HG03378 (cell line): ENCODE measurements around the gene ZNF30.
"Not testable (repeated sequence)": the region's sequence is repeated elsewhere in the genome, so short reads cannot be mapped to it uniquely, and the experiment has no call there.

ENCODE experiments used
- ATAC-seq: cut with Tn5 transposase; IDR thresholded peaks from one replicate; pipeline ENCODE4 v1.9.1; 2021; ENCODE audit warnings: mild to moderate bottlenecking, moderate library complexity; ENCODE audit not compliant: unreplicated experiment

Gene ZNF30

GRCh38 chr19:34926685-34927375 is at the start of gene ZNF30:
Gene ZNF30 (plus strand): TSS chr19:34926903. CDS start chr19:34929948, 3,045 bp downstream.
- ATAC-seq = peak; percentile 84

GRCh38 chr19:34879563-34879962 is 47.1 kb upstream of the ZNF30 start:
- ATAC-seq = no peak

GRCh38 chr19:34880034-34880433 is 46.7 kb upstream of the ZNF30 start:
- ATAC-seq = no peak

- no peak for ATAC-seq
Measured at GRCh38 chr19:34881982-34882381, 44.7 kb upstream of the ZNF30 start.

DNA sequence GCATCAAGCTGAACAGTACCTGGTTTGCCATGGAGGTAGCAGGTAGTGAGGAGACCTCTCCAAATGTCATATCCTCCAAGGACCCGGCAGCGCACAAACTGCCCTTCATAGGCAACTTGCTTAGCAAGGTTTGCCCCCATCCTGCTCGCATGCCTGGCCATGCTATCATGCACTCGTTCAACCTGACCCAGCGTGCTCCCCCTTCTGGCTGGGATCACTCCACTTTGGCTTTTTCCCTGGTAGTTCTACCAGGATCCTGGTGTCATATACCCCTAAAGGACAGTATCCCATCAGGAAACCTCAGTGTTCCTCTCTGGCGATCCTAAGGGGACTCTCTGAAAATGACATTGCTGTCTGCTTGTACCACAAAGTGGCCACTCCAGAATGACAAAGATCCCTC is 38.6 kb upstream of the ZNF30 start:
- no peak for ATAC-seq

GRCh38 chr19:34900245-34900644 is 26.5 kb upstream of the ZNF30 start:
- ATAC-seq = no peak

GRCh38 chr19:34904664-34905527 is 21.8 kb upstream of the ZNF30 start:
- no peak for ATAC-seq

GRCh38 chr19:34910770-34911169 is 15.9 kb upstream of the ZNF30 start:
- no peak for ATAC-seq

- ATAC-seq = not testable (repeated sequence)
Measured at GRCh38 chr19:34917144-34917543, 9.6 kb upstream of the ZNF30 start.

DNA sequence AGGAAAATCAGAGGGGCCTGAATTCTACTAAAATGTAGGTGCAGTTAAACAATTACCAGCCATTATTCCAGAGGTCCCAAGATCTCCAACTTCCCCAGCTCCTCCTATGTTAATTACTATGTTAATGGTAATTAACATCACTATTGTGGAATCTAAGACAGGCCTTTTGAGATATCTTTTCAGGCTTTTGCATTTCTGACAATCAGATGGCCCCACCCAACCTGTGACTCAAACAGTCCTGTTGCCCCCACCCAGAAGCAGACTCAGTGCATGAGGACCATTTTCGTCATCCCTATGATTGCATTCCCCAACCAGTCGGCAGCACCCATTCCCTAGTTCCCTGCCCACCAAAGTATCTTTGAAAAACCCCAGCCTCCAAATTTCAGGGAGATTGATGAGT is 8.5 kb upstream of the ZNF30 start:
- no peak for ATAC-seq

DNA sequence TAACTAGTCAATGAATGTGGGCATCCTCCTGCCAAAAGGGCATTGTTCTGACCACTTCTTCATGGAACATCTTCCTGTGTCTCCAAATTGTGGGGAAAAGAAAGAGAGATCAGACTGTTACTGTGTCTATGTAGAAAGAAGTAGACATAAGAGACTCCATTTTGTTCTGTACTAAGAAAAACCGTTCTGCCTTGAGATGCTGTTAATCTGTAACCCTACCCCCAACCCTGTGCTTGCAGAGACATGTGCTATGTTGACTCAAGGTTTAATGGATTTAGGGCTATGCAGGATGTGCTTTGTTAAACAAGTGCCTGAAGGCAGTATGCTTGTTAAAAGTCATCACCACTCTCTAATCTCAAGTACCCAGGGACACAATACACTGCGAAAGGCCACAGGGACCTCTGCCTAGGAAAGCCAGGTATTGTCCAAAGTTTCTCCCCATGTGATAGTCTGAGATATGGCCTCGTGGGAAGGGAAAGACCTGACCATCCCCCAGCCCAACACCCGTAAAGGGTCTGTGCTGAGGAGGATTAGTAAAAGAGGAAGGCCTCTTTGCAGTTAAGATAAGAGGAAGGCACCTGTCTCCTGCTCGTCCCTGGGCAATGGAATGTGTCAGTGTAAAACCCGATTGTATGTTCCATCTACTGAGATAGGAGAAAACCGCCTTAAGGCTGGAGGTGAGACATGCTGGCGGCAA is 6.5 kb upstream of the ZNF30 start:
- not testable (repeated sequence) for ATAC-seq

DNA sequence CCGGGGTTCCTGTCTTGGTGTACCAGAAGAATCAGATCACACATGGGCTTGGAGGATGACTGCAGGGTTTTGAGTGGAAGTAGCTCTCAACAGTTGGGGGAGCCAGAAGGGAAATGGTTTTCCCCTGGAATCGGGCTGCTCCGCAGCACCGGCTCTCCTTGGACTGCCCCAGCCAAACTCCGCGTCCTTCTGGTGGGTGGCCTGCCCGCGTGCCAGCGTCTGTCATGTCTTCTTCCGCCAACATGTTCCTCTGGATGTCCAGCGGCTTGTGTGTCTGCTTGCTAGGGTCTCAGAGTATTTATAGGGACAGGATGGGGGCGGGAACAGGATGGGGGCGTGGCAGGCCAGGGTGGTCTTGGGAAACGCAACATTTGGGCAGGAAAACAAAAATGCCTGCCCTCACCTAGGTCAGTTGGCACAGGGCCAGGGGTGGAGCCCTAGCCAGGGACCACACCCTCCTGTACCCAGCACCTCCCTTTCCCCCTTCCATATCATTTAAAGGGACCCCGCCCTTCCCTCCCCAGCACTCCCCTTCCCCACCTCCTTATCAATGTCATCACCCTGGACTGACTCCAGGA is 1.3 kb upstream of the ZNF30 start:
- ATAC-seq = no peak

DNA sequence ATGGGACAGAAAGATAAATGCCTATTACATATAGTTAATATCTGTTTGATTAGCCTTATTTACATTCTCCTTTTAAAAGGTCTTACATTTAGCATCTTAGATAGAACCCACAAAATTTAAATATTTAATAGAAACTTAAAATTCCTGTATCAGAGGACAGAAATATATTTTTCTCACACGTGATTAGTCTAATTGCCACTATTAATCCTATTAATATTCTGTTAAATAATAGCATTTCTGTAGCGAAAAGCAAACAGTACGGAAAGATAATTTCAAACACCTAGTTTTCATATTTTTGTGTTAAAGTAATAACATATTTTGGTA is 380 bp upstream of the ZNF30 start:
- no peak for ATAC-seq

GRCh38 chr19:34932494-34932893 is 5.8 kb downstream of the ZNF30 start:
- no peak for ATAC-seq

GRCh38 chr19:34936184-34936583 is 9.5 kb downstream of the ZNF30 start:
- ATAC-seq = no peak

GRCh38 chr19:34938886-34939285 is 12.2 kb downstream of the ZNF30 start:
- ATAC-seq = no peak

DNA sequence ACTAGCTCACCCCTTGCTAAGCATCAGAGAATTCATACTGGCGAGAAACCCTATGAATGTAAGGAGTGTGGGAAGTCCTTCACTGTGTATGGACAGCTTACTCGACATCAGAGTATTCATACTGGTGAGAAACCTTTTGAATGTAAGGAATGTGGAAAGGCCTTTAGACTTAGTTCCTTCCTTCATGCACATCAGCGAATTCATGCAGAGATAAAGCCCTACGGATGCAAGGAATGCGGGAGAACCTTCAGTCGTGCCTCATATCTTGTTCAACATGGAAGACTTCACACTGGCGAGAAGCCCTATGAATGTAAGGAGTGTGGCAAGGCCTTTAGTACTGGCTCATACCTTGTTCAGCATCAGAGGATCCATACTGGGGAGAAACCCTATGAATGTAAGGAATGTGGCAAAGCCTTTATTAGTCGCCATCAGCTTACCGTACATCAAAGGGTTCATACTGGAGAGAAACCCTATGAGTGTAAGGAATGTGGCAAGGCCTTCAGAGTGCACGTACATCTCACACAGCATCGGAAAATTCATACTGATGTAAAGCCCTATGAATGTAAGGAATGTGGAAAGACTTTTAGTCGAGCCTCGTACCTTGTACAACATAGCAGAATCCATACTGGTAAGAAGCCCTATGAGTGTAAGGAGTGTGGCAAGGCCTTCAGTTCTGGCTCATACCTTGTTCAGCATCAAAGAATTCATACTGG is 17.3 kb downstream of the ZNF30 start:
- ATAC-seq = no peak

GRCh38 chr19:34953092-34953491 is 26.4 kb downstream of the ZNF30 start:
- ATAC-seq = no peak

- no peak for ATAC-seq
Measured at GRCh38 chr19:34957830-34958751, 31.4 kb downstream of the ZNF30 start.

GRCh38 chr19:34959021-34959420 is 32.3 kb downstream of the ZNF30 start:
- no peak for ATAC-seq
